NCI-H460 (cell line): ENCODE measurements around the gene SPATA46. TPM values are rescaled to one million over a fixed set of nuclear protein-coding genes. Genes with fewer than 3 reads are reported as not detected.
A peak's percentile ranks its signal among the peaks of the same experiment; 100 is the strongest.

ENCODE experiments used
- DNase-seq: peaks from one replicate; pipeline ENCODE4 v3.0.0-alpha.2; 2016; ENCODE audit warnings: low read depth; ENCODE audit errors: extremely low read depth
- total RNA-seq: library from RNA; depleted of rRNA; stranded (reverse); fragments of >200 nt; shearing (Covaris generic); gene quantifications from 2 replicates; pipeline ENCODE4 v1.2.3, GENCODE V29; 2014

The SPATA46 gene
- total RNA-seq, 1 experiment from 2014 or later: not detected

DNA sequence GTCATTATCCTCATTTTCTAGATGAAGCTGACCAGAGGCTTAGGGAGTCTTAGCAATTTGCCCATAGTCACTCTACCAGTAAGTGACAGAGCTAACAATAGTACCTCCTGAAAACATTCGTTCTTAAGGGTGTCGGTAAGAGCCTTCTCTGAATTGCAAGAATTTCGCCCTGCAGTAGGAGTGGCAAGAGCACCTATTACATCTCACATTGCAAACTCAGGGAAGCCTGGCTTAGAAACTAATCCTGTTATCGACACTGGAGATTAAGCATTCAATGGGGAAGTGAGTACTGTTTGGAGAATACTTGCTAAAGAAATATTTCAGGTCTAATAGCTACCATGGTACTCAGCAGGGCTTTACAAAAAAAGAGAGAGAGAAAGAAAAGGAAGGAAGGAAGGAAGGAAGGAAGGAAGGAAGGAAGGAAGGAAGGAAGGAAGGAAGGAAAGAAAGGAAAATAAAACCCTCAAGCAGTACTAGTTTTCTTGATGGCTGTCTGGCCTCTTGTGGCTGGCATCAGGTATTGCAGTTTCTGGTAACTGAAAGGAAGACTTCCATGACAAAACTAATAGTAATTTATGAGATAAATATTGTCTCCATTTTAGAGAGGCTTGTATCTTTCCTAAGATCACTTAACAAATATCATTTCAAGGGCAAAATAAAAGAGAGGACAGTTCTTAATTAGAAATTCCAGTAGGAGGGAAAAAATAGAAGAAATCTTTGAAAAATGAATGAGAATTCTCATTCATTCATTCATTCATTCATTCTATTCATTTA, 15.3 kb upstream of the SPATA46 start:
- peak; percentile 60 for DNase-seq

DNA sequence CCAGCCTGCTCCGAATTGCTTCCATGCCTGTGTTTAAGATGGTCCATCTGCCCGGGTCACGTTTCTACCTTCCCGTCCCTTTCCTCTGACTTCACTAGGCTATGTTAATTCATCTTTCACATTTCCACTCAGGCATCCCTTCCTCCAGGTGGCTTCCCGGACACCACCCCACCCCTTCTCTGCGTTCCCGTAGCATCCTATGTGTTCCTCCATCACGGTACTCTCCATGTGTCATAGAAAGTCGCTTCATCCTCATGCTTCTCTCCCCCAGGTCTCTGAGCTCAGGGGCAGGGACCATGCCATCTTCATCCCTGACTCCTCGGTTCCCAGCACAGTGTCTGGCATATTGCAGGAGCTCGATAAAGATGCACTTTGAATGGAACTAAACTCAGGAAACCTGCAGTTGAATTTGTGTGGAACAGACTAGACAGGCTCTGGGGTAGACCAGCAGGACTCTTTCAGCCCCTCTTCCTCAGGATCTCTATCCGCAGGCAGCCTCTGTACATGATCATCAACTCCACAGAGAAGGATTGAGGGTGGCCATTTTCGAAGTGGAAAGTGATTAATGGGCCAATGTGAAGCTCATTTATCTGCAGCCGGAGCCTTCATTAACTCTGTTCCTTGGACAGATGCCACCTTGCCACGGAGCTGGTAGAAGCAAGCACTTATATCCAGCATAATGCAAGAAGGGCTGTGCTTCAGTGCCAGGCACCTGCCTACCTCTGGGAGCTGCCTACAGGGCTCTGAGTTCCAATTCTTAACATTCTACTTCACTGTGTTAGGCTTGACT, 13.9 kb upstream of the SPATA46 start:
- no peak for DNase-seq

DNA sequence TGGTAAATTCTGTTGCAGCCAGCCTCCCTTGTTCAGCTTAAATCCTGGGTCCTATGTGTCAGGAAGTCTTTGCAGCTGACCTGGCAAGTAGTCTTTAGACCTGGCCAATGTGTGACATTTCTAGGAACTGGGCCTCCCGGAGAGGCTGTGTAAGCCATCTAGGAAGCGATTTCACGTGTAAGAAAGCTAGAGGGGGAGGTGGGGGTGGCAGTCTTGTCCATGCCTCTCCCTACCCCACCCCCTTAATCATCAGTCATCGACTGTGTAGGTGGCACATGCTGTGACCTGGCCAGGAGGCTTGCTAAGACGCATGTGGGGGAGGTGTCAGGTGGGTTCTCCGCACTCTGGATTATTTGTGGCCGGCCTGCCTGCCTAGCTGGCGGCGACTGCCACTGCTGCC, 13.3 kb upstream of the SPATA46 start:
- no peak for DNase-seq

DNA sequence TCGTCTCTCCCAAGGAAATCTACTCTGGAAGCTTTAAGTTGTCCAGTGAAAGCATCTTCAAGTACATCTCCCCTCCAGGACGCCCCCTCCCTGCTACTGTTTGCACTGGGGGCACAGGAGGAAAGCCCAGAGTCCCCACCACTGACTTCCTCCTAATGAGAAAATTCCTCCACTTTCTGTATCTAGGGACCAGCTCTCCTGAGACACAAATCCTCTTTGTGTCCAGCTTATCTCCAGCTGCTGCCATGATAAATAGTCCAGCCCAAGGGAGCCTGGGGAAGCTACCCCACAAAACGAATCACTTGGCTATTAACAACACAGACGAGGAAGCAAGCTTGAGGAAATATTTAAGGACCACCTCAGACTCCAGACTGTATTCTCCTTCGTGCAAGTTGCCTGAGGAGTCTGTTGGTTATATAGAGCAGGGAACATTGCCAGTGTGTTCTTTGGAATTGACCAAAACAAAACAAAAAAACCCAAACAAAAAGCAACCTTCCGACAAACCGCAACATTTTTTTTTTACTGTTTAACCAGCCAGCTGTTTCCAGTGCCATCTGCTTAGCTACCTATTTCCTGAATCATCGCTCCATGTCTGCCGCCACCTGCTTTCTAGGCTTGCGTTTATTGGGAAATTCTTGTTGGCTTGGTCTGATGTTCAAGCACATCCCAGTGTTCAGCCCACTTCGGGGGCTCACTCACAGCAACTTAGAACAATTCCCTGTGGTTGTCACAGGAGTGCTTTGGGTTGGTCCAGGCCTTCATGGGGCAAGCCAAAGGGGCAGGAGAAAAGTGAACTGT, 12.6 kb upstream of the SPATA46 start:
- DNase-seq: no peak

DNA sequence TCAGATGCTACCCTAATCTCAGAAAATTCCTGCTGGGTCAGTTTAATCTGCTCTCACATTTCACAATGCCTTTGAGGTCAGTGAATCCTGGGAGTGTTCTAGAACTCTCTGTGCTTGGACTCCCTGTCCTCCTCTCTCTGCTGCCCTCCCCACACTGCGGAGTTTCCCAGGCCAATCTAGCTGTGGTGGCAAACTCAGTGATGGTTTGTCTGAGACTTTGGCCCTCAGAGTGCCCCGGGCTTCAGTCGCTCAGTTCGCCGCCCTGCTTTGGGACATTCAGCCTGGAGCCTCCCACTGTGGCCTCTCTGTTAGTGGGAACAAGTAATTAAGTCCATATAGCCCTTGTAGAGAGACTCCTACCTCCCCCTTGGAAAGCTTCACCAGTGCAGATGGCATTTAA, 12.0 kb upstream of the SPATA46 start:
- no peak for DNase-seq

DNA sequence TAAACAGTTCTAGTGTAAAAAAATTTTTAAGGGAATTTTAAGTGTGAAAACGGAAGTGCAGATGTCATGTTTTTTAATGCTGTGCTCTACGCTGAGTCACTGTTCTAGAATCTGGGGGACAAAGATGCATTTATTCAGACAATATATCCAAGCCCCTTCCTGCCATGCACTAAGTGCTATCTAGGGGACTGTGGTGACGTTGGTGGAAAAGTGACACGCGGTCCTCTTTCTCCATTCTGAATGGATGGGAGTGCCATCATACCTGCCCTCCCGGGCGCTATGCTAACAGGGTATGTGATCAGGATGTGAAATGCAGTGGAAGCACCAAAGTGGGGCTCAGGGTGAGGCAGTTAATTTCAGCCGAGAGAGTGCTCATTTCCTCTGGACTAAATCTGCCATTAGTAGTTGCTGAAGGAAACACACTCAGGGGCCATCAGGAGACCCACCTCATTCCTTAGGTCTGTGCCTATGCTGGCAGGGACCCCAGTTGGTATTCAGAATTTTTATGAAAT, 11.5 kb upstream of the SPATA46 start:
- no peak for DNase-seq

DNA sequence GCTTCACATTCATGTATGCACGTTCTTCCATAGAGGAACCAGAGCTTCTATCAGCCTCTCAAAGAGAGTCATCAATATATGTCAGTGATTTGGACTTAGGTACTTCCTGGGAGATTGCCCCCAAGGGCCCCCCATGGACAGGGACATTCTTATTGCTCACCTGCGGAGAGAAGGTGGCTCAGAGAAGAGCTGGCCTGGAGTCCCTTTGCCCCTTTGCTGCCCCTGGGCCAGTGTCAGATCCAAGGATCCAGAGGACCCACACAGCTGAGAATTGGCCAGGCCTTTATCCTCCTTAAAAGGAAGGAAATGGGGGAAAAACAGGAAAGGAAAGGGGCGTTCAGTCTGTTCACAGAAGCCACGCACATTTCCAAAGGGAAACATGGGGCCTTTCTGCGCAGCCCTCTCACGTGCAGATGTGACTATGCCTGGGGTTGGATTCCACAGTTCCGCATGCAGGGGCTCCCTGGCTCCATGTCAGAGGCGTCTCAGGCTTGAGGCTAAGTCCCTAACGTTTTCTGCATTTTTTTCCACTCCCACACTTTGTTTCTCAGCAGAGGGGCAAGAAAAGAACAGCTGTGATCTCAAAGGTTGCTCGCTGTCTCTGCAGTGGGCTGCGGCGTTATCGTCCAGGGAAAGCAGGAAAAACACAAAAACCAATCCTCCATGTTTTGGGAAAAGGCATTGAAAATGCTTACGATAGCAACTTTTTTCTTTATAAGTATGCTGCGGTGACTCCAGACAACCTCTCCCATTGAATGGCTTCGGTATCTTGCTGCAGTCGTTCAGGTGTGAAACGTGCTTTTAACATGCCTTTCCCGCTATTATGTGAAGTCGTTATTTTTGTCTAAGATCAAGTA, 10.8 kb upstream of the SPATA46 start:
- no peak for DNase-seq

DNA sequence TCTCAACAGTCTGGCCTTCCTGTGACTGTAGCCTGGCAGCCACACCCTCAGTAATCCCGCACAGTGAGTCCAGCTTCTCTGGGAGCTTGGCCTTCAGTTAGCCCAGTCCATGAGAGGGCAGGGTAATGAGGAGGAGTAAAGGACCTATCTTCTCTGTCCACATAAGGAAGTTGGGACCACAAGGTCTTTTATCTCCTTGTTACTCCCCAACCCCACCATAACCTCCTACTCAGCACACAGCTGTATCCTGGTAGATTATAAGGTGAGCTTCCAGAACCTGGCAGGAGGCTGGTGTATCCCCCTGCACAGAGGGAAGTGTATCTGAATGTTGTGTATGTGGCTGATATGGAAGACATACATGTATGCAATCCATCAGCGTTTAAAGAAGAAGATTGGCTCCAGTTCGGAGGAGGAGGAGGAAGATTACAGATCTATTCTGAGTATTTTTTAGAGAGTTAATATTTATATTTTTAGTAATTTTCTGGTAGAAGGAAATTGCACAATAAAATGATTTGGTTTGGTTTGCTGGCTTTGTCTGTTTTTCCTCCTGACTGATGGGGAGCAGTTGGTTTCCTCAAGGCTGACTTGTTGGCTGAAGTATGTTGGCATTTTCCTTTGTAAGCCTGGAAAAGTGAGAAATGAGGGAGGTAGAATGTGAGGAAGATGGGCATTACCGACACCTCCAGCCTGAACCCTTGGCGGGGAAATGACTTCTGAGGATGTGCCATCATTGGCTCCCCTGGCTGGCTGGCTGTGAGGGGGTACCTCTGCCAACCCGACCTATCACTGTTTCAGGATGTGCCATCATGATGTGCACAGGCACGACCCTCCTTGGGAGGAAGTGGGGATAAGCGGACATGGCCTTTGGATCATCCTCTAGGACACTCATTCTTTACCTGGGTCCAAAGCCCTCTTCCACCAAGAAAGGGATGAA, 9.9 kb upstream of the SPATA46 start:
- no peak for DNase-seq

DNA sequence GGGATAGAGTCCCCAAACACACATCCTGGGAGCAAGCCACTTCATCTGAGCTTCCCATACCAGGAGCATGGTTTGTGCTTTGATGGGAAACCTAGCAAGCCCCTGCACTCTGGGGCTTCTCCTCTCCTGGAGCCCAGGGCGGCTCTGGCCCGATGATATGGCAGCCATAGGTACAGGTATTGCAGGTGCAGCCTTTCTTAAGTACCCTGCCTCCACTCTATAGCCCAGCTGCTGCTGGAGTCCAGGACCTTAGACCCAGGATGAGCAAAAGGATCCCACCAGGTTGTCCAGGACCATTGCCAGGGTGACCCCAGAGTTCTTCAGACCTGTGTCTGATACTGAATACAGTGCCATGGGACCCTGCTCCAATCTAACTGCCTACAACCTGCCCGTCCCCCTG, 9.0 kb upstream of the SPATA46 start:
- no peak for DNase-seq

DNA sequence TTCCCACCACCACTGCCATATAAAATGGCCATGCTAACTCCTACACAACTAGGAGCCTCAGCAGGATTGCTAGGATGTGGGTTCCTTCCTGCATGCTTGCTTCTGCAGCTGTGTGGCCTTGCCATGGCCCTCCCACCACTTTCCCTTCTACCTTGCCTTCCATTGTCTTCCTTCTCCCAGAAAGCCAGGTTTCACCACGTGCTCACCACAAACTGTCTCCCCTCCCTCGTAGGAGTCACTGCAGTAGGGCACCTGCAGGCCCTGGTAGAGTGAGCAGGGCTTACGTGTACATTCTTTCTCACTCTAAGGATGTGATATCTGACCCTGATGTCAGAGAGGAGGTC, 8.6 kb upstream of the SPATA46 start:
- no peak for DNase-seq

DNA sequence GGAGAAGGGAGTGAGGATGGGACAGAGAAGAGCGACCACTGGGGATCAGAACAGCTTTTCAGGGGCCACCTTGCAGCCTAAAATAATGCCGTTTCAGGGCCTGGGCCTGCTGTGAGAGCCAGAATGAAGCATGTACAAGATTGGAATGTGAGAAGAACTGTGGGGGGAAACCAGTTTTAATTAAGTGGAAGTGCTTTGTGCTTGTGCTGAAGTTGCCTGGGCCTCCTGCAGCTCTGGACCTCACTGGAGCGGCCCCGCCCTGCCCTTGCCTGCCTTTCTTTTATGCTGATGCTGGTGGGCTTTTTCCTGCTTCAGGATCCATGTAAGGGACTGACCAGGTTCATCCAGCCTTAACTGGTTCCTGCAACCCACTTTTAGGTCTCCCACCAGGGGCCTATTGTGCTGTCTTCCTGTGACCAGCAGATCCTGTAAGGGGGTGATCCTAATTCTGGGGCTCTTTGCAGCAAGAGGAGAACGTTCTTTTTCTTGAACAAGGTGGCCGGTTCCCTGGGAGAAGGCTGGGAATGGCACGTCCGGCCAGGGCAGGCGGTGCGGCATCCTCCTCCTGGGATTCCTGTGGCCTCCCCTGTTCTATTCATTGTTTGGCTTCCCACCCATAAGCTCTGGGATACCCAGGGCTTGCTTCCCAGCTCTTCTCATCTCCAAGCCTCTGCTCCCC, 8.1 kb upstream of the SPATA46 start:
- DNase-seq: no peak

DNA sequence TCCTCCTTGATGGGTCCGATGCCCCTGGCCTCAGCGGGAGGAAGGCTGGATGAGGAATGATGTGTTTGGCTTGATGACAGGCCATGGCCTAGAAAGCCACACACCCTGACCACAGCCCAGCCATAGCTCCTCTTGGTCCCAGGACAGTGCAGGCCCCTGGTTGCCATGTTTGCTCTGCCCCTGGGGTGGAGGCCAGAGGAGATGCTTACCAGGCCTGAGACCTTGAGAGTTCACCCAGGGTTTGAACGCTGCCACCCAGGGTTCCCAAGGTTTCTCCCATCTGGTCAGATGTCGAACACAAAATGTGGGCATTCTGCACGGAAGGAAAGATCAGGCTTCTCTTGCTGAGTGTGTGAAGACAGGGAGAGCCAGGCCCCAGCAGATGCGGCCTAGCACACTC, 7.5 kb upstream of the SPATA46 start:
- DNase-seq: no peak

DNA sequence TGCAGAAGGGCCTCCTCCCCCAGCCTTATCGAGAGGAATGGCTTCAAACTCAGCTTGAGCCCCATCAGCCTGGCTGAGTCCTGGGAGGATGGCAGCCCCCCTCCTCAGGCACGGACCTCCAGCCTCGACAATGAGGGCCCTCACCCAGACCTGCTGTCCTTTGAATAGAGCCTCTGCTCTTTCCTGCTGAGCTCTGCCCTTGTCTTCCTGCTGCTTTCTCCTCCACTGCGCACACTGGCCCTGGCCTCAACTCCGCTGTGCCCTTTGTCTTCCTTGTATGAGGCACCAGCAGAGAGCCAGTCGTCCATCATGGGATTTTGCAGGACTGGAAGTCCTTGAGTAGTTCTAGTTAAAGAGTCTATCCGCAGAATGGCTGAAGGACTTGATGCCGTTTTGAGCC, 6.9 kb upstream of the SPATA46 start:
- DNase-seq: no peak

DNA sequence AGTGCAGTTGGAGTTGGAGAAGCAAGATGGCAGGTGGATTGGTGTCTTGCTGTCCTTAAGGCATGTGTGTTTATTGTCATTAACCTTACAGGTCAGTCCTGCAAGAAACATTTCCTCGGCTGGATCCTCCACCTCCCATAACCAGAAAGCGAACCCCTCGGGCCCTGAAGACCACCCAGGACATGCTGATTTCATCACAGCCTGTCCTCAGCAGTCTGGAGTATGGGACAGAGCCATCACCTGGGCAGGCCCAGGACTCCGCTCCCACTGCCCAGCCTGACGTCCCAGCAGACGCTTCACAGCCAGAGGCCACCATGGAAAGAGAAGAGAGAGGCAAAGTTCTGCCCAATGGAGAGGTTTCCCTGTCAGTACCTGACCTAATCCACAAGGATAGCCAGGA, 6.4 kb upstream of the SPATA46 start:
- DNase-seq: no peak

DNA sequence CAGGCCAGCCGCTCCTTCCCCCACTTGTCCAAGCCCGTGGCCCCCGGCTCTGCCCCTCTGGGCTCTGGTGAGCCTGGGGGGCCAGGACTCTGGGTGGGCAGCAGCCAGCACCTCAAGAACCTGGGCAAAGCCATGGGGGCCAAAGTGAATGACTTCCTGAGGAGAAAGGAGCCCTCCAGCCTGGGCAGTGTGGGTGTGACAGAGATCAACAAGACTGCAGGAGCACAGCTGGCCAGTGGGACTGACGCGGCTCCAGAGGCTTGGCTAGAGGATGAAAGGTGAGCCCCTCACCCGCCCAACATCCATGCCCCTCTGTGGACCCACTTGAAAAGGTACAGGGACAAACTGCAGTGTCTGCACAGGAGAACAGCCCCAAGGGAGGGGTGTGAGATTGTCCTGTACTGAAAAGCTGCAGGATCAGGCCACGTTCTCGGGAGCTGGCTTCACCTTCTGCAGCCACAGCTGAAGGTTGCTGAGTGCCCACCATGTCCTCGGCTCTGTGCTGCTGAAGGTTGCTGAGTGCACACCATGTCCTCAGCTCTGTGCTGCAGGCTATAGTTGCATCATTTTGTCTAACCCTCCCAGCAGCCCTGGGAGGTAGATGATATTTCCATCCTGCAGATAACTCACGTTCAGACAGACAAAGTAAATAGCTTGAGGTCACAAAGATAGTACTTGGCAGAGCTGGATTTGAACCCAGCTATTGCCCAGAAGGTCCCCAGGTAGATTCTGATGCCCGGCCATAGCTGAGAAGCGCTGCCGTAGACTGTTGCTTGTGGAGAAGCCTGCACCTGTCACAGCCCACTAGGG, 5.5 kb upstream of the SPATA46 start:
- DNase-seq: no peak

DNA sequence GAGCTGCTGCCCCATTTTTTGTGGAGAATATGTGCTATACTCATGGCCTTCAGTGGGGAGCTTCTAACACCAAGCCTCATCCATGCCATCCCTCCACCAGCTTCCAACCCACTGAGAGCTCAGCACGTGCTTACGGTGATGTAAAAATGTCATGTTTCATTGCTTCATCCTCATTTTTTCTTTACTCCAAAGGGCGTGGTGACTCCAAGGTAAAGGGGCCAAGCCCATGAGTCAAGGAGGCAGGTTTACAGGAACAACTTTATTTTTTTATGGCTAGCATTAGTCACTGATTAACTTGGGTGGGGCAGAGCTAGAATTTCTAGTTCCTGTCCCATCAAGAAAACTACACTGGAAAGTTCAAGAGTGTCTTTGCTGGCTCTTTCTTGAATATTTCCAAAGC, 4.7 kb upstream of the SPATA46 start, which contains the start of gene C1orf226:
Gene C1orf226 (plus strand): TSS at position 346 of the 400 bp plus-strand sequence. CDS start 174 bp downstream, outside the sequence.
- no peak for DNase-seq

DNA sequence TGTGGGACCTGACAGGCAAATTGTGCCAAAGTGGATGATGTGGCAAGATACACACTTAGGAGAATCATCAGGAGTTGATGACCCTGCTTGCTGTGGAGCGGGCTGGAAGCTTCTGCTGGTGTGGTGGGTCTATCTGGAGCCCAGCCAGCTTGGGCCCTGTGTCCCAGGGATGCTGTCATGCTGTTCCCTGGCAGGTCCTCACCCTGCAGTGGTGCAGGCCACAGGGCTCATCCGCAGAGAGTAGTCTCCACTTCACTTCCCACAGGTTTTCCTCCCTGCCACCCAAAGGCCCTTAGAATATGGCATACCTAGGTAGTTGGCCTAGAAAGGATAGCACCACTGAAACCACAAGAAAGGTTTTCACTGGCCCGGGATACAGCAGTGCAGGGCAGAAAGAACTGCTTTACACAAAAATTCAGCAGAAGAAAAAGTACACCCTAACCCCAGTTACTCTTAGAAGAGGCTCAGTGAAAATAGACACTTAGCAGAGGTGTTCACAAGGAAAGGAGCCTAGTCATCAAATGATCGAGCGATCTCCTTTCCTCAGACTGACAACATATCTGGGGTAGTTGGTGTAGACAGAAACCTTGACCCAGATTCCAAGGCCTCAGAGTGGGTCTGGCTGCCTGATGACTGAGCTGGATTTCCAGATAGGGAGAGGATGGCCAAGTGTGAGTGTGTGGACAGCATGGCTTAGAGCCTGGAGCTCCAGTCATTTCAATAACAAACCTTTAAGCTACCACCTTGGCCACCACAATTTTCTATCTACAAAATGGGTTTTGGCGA, 3.6 kb upstream of the SPATA46 start:
- DNase-seq: no peak
